GM21786 (cell line): Measurements from ENCODE around the gene TEN1.
"Not testable (repeated sequence)": the region's sequence is repeated elsewhere in the genome, so short reads cannot be mapped to it uniquely, and the experiment has no call there.

ENCODE experiments used
- ATAC-seq: cut with Tn5 transposase; IDR thresholded peaks from one replicate; pipeline ENCODE4 v1.9.1; 2021; ENCODE audit not compliant: unreplicated experiment

TEN1 gene

GRCh38 chr17:75978938-75979704, at the start of gene TEN1, which contains the start of gene ACOX1:
TSS of gene TEN1 (plus strand) at chr17:75979240. CDS start at chr17:75986193, 6,953 bp downstream.
TSS of gene ACOX1 (minus strand) at chr17:75979166. CDS start at chr17:75979073, 93 bp downstream.
- ATAC-seq: peak; percentile 90

GRCh38 chr17:75931062-75931461, 48.0 kb upstream of the TEN1 start:
- no peak for ATAC-seq

- ATAC-seq: no peak
These were observed 46.2 kb upstream of the TEN1 start for GRCh38 chr17:75932852-75933251.

- ATAC-seq: no peak
These were observed 45.2 kb upstream of the TEN1 start for GRCh38 chr17:75933808-75934207.

GRCh38 chr17:75937652-75938051, 41.4 kb upstream of the TEN1 start:
- ATAC-seq: no peak

GRCh38 chr17:75940727-75941441, 38.2 kb upstream of the TEN1 start, which contains the start of gene FBF1:
TSS of gene FBF1 (minus strand) at chr17:75941042. CDS start at chr17:75938149, 2,893 bp downstream.
- peak; percentile 93 for ATAC-seq

GRCh38 chr17:75941442-75941819, 37.6 kb upstream of the TEN1 start:
- ATAC-seq: no peak

- ATAC-seq: no peak
These were observed 36.6 kb upstream of the TEN1 start for GRCh38 chr17:75942473-75942872.

GRCh38 chr17:75943491-75943890, 35.5 kb upstream of the TEN1 start:
- ATAC-seq: no peak

GRCh38 chr17:75945211-75945610, 33.8 kb upstream of the TEN1 start:
- ATAC-seq: no peak

GRCh38 chr17:75950421-75950820, 28.6 kb upstream of the TEN1 start:
- no peak for ATAC-seq

GRCh38 chr17:75950855-75951554, 28.0 kb upstream of the TEN1 start:
- no peak for ATAC-seq

GRCh38 chr17:75959051-75959838, 19.8 kb upstream of the TEN1 start:
- ATAC-seq: no peak

- no peak for ATAC-seq
These were observed 19.1 kb upstream of the TEN1 start for GRCh38 chr17:75959839-75960511.

- ATAC-seq: no peak
These were observed 13.6 kb upstream of the TEN1 start for GRCh38 chr17:75965468-75965867.

GRCh38 chr17:75969044-75969443, 10.0 kb upstream of the TEN1 start:
- ATAC-seq: not testable (repeated sequence)

- no peak for ATAC-seq
These were observed 9.0 kb upstream of the TEN1 start for GRCh38 chr17:75970011-75970523.

- ATAC-seq: no peak
These were observed 8.4 kb upstream of the TEN1 start for GRCh38 chr17:75970626-75971025.

- ATAC-seq: not testable (repeated sequence)
These were observed 3.9 kb upstream of the TEN1 start for GRCh38 chr17:75975187-75975586.

- ATAC-seq: no peak
These were observed 3.3 kb upstream of the TEN1 start for GRCh38 chr17:75975757-75976174.
